ENCODE measurements around the gene WBP2.

DNA sequence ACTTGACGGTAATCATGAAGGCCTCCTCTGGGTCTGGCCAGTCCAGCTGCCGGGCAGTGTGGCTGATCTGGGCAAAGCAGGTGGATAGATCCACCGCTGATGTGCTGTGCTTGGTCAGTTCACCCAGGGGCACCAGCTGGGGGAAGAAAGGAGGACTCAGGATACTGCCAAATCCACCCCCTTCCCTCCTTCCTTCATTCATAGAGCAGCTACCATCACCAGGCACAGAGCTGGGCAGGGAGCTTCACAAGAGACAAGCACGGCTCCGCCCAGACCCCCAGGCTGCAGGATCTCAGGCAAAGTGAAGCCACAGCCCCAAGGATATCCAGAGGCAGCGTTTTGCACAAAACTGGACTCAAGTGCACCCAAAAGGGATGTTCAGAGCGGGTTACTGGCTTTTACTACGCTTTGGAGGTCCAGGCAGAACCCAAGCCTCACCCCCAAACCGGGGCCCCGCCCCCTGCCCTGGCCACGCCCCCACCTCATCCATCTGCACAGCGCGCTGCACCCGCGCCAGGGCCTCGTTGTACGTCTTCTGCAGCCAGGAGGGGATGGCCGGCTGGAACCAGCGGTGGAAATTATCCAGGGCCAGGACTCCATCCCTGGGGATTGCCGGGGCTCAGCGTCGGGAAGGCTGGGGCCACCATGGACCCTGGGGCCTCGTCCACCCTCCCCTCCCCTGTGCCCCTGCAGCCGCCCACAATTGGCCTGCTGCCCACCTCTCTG, 20.0 kb downstream of the WBP2 start:
- TF ChIP-seq, protein P1, sequence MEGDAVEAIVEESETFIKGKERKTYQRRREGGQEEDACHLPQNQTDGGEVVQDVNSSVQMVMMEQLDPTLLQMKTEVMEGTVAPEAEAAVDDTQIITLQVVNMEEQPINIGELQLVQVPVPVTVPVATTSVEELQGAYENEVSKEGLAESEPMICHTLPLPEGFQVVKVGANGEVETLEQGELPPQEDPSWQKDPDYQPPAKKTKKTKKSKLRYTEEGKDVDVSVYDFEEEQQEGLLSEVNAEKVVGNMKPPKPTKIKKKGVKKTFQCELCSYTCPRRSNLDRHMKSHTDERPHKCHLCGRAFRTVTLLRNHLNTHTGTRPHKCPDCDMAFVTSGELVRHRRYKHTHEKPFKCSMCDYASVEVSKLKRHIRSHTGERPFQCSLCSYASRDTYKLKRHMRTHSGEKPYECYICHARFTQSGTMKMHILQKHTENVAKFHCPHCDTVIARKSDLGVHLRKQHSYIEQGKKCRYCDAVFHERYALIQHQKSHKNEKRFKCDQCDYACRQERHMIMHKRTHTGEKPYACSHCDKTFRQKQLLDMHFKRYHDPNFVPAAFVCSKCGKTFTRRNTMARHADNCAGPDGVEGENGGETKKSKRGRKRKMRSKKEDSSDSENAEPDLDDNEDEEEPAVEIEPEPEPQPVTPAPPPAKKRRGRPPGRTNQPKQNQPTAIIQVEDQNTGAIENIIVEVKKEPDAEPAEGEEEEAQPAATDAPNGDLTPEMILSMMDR (IDR thresholded peaks at IDR 0.05): no peak
- TF ChIP-seq POLR2A (IDR thresholded peaks at IDR 0.05) (no peak), POLR2AphosphoS5 (IDR thresholded peaks at IDR 0.05) (no peak)

Data from transverse colon (tissue), 4 donors.